Measurements from ENCODE around the gene ST8SIA4. TPM values are rescaled to one million over a fixed set of nuclear protein-coding genes. Genes with fewer than 3 reads are reported as not detected.

Gene ST8SIA4
- total RNA-seq, 4 donors from 2014 or later: 1.6 to 4.4 (median 2.8) TPM

GRCh38 chr5:100900796-100901781 is 2.0 kb downstream of the ST8SIA4 start:
- intact Hi-C loops (cut with DNase I): no loop called here
- H3K27me3 ChIP-seq: peaks cover 0 to 24% (median 0%) of the 10 kb centered on the region in 4 donors
- H3K4me3 ChIP-seq: peak overlapping the region; percentile 38 to 72 (median 48)
- WGBS, 2 donors: 0 to 2% methylated on average over 27 to 30 of the region's 47 CpGs
- H3K9me3 ChIP-seq: no peaks in the 10 kb centered on the region
- H3K36me3 ChIP-seq: no peaks in the 10 kb centered on the region
- peak overlapping the region; percentile 69 to 89 (median 83) for H3K27ac ChIP-seq
- peak; percentile 47 for DNase-seq
- TF ChIP-seq POLR2A (IDR thresholded peaks at IDR 0.05) (peak in 1 of 4 donors; percentile 60), CTCF (IDR thresholded peaks at IDR 0.05) (no peak)
- peaks cover 3 to 48% (median 6%) of the 10 kb centered on the region in 3 donors for H3K4me1 ChIP-seq

GRCh38 chr5:100900142-100900795 is 2.8 kb downstream of the ST8SIA4 start:
- intact Hi-C loops (cut with DNase I): no loop called here

GRCh38 chr5:100899675-100900074 is 3.4 kb downstream of the ST8SIA4 start:
- Histone ChIP-seq H3K9me3 (no peaks in the 10 kb centered on the region), H3K36me3 (no peaks in the 10 kb centered on the region), H3K27me3 (peaks cover 0 to 24% (median 0%) of the 10 kb centered on the region in 4 donors), H3K4me3 (peak overlapping the region in 3 of 4 donors; percentile 45 to 72 (median 50)), H3K4me1 (peaks cover 3 to 48% (median 6%) of the 10 kb centered on the region in 3 donors), H3K27ac (peak overlapping the region in 3 of 4 donors; percentile 80 to 89 (median 86))
- whole genome bisulfite sequencing, 2 donors: 86 to 92% methylated on average over 2 of the region's 2 CpGs
- DNase-seq: no peak
- intact Hi-C loops (cut with DNase I): no loop called here
- TF ChIP-seq CTCF (IDR thresholded peaks at IDR 0.05) (no peak), POLR2A (IDR thresholded peaks at IDR 0.05) (no peak)

More at GRCh38 chr5:100900142-100900795, 2.8 kb downstream of the ST8SIA4 start:
- Histone ChIP-seq H3K4me3 (peak overlapping the region; percentile 38 to 72 (median 48)), H3K27me3 (peaks cover 0 to 24% (median 0%) of the 10 kb centered on the region in 4 donors), H3K36me3 (no peaks in the 10 kb centered on the region), H3K4me1 (peaks cover 3 to 48% (median 6%) of the 10 kb centered on the region in 3 donors), H3K27ac (peak overlapping the region; percentile 69 to 89 (median 83)), H3K9me3 (no peaks in the 10 kb centered on the region)
- 8% methylated on average over 6 to 15 of the region's 19 CpGs for whole genome bisulfite sequencing, 2 donors
- peak; percentile 18 for DNase-seq
- TF ChIP-seq CTCF (IDR thresholded peaks at IDR 0.05) (peak in 2 of 6 experiments; percentile 28 to 29), POLR2A (IDR thresholded peaks at IDR 0.05) (no peak)

- intact Hi-C loops (cut with DNase I): no loop called here
- H3K27me3 ChIP-seq: peaks cover 0 to 17% (median 0%) of the 10 kb centered on the region in 4 donors
- peaks cover 3 to 41% (median 6%) of the 10 kb centered on the region in 3 donors for H3K4me1 ChIP-seq
- H3K9me3 ChIP-seq: no peaks in the 10 kb centered on the region
- WGBS, 2 donors: 67 to 81% methylated on average over 5 of the region's 5 CpGs
- no peaks in the 10 kb centered on the region for H3K36me3 ChIP-seq
- DNase-seq: no peak
- H3K27ac ChIP-seq: peak overlapping the region in 1 of 4 donors; percentile 42
- no peak overlapping the region for H3K4me3 ChIP-seq
- TF ChIP-seq CTCF (IDR thresholded peaks at IDR 0.05) (no peak), POLR2A (IDR thresholded peaks at IDR 0.05) (no peak)
Measured at GRCh38 chr5:100898504-100899346, 4.4 kb downstream of the ST8SIA4 start.

Data from esophagus squamous epithelium (tissue), 5 donors.